Tibial nerve (tissue), 4 donors: ENCODE results near the gene NINL. TPM values are rescaled to one million over a fixed set of nuclear protein-coding genes. Genes with fewer than 3 reads are reported as not detected.

Experiments used
- DNase-seq, 2 donors: peaks; one replicate each; pipeline ENCODE4 v3.0.0-alpha.2; 2019; ENCODE audit warnings: low spot score in 2 of 2
- H3K27ac ChIP-seq, 4 donors: fragments of 200-600 bp; sonication (generic) in 3 of 4; one replicate each; pipeline ENCODE4 v1.5.1; 2017 to 2019; ENCODE audit warnings: mild to moderate bottlenecking in 1 of 4
- H3K27me3 ChIP-seq, 2 donors: fragments of 200-600 bp; sonication (generic) in 1 of 2; one replicate each; pipeline versions ENCODE4 v1.5.1 to v1.6.0; 2017 to 2019
- H3K36me3 ChIP-seq, 3 donors: fragments of 200-600 bp; sonication (generic); one replicate each; pipeline ENCODE4 v1.5.1; 2018 to 2019
- H3K4me1 ChIP-seq, 4 donors: fragments of 200-600 bp; sonication (generic) in 3 of 4; one replicate each; pipeline ENCODE4 v1.5.1; 2017 to 2019
- H3K4me3 ChIP-seq, 4 donors: fragments of 200-600 bp; sonication (generic) in 3 of 4; one replicate each; pipeline ENCODE4 v1.5.1; 2017 to 2019; ENCODE audit warnings: mild to moderate bottlenecking in 1 of 4, moderate library complexity in 1 of 4
- H3K9me3 ChIP-seq, 4 donors: fragments of 200-600 bp; sonication (generic) in 3 of 4; one replicate each; pipeline ENCODE4 v1.5.1; 2017 to 2019
- EP300 ChIP-seq, 2 donors: sonication (generic); formaldehyde crosslinking; IDR thresholded peaks; one replicate each; pipeline ENCODE4 v1.6.1; 2017; ENCODE audit warnings: antibody characterized with exemption in 2 of 2, mild to moderate bottlenecking in 1 of 2
- POLR2A ChIP-seq, 2 donors: fragments of 450-650 bp; IDR thresholded peaks; one replicate each; pipeline ENCODE4 v1.6.1; 2017; ENCODE audit warnings: antibody characterized with exemption in 2 of 2, mild to moderate bottlenecking in 2 of 2, moderate library complexity in 2 of 2
- WGBS, 2 donors: methylation state at CpG; one replicate each; pipeline ENCODE4 v1.1.5; 2018; 5-methylcytosine and 5-hydroxymethylcytosine counted together
- total RNA-seq, 4 donors: library from RNA; depleted of rRNA; stranded (reverse); fragments of >200 nt; gene quantifications; one replicate each; pipeline ENCODE4 v1.1.0, GENCODE V29; 2016
- TF ChIP-seq, protein P1 (sequence below), 5 experiments: fragments of 200-600 bp in 3 of 5; fragments of 450-650 bp in 2 of 5; sonication (generic) in 3 of 5; IDR thresholded peaks; one replicate each; pipeline ENCODE4 v1.5.1; 2016 to 2019; ENCODE audit warnings: antibody characterized with exemption in 5 of 5, mild to moderate bottlenecking in 3 of 5, moderate library complexity in 2 of 5

NINL gene
- total RNA-seq, 4 donors from 2014 or later = 8.0 to 14.1 (median 10.5) TPM

- Histone ChIP-seq H3K27me3 (no peaks in the 10 kb centered on the region), H3K4me3 (no peak overlapping the region), H3K27ac (no peak overlapping the region), H3K36me3 (peaks cover 0 to 72% (median 0%) of the 10 kb centered on the region in 3 donors), H3K4me1 (no peaks in the 10 kb centered on the region), H3K9me3 (no peaks in the 10 kb centered on the region)
- 78% methylated on average over 15 of the region's 15 CpGs for WGBS, 2 donors
- TF ChIP-seq EP300 (IDR thresholded peaks at IDR 0.05) = no peak
- TF ChIP-seq, protein P1, sequence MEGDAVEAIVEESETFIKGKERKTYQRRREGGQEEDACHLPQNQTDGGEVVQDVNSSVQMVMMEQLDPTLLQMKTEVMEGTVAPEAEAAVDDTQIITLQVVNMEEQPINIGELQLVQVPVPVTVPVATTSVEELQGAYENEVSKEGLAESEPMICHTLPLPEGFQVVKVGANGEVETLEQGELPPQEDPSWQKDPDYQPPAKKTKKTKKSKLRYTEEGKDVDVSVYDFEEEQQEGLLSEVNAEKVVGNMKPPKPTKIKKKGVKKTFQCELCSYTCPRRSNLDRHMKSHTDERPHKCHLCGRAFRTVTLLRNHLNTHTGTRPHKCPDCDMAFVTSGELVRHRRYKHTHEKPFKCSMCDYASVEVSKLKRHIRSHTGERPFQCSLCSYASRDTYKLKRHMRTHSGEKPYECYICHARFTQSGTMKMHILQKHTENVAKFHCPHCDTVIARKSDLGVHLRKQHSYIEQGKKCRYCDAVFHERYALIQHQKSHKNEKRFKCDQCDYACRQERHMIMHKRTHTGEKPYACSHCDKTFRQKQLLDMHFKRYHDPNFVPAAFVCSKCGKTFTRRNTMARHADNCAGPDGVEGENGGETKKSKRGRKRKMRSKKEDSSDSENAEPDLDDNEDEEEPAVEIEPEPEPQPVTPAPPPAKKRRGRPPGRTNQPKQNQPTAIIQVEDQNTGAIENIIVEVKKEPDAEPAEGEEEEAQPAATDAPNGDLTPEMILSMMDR (IDR thresholded peaks at IDR 0.05) = no peak
- no peak for TF ChIP-seq POLR2A (IDR thresholded peaks at IDR 0.05)
- DNase-seq = no peak
Observed at GRCh38 chr20:25465243-25466135, 119.8 kb downstream of the NINL start.

GRCh38 chr20:25464501-25465242 lies 120.7 kb downstream of the NINL start:
- no peak for TF ChIP-seq EP300 (IDR thresholded peaks at IDR 0.05)
- TF ChIP-seq, protein P1 (IDR thresholded peaks at IDR 0.05) = no peak
- no peak for TF ChIP-seq POLR2A (IDR thresholded peaks at IDR 0.05)
- WGBS, 2 donors = 65 to 74% methylated on average over 13 of the region's 13 CpGs
- Histone ChIP-seq H3K36me3 (peaks cover 0 to 74% (median 0%) of the 10 kb centered on the region in 3 donors), H3K4me1 (no peaks in the 10 kb centered on the region), H3K27me3 (no peaks in the 10 kb centered on the region), H3K4me3 (no peak overlapping the region), H3K9me3 (no peaks in the 10 kb centered on the region), H3K27ac (no peak overlapping the region)
- no peak for DNase-seq

- DNase-seq = peak in 1 of 2 donors; percentile 15
- Histone ChIP-seq H3K4me1 (no peaks in the 10 kb centered on the region), H3K4me3 (no peak overlapping the region), H3K27ac (no peak overlapping the region), H3K36me3 (peaks cover 0 to 71% (median 0%) of the 10 kb centered on the region in 3 donors), H3K9me3 (no peaks in the 10 kb centered on the region), H3K27me3 (no peaks in the 10 kb centered on the region)
- 62 to 65% methylated on average over 18 of the region's 18 CpGs for WGBS, 2 donors
- TF ChIP-seq, protein P1 (IDR thresholded peaks at IDR 0.05) = no peak
- no peak for TF ChIP-seq POLR2A (IDR thresholded peaks at IDR 0.05)
- no peak for TF ChIP-seq EP300 (IDR thresholded peaks at IDR 0.05)
Observed at GRCh38 chr20:25461786-25462545, 123.4 kb downstream of the NINL start.

- peaks cover 0 to 71% (median 0%) of the 10 kb centered on the region in 3 donors for H3K36me3 ChIP-seq
- H3K4me3 ChIP-seq = no peak overlapping the region
- H3K9me3 ChIP-seq = no peaks in the 10 kb centered on the region
- no peaks in the 10 kb centered on the region for H3K27me3 ChIP-seq
- 84 to 88% methylated on average over 9 of the region's 9 CpGs for WGBS, 2 donors
- DNase-seq = no peak
- no peaks in the 10 kb centered on the region for H3K4me1 ChIP-seq
- H3K27ac ChIP-seq = peak overlapping the region in 1 of 4 donors; percentile 28
- no peak for TF ChIP-seq EP300 (IDR thresholded peaks at IDR 0.05)
- TF ChIP-seq, protein P1 (IDR thresholded peaks at IDR 0.05) = no peak
- TF ChIP-seq POLR2A (IDR thresholded peaks at IDR 0.05) = no peak
Observed at GRCh38 chr20:25461281-25461650, 124.1 kb downstream of the NINL start.
